ENCODE results near the gene ARHGDIA. TPM values are rescaled to one million over a fixed set of nuclear protein-coding genes. Genes with fewer than 3 reads are reported as not detected.

ARHGDIA gene
- total RNA-seq, 6 experiments from 2014 or later: 92.4 to 162 (median 137) TPM

GRCh38 chr17:81870131-81870980 lies 781 bp downstream of the ARHGDIA start:
- H3K9me3 ChIP-seq: no peaks in the 10 kb centered on the region
- ATAC-seq (peak in 2 of 4 donors; percentile 0), DNase-seq (peak; percentile 60 to 65 (median 63))
- WGBS (ENCODE audit: insufficient coverage, low coverage, low lambda C conversion rate, missing lambda C conversion rate): 1% methylated on average over 16 of the region's 65 CpGs
- intact Hi-C loops (cut with DNase I): no loop called here
- peaks cover 0 to 16% (median 8%) of the 10 kb centered on the region in 4 donors for H3K36me3 ChIP-seq
- H3K27me3 ChIP-seq: no peaks in the 10 kb centered on the region
- peaks cover 0 to 51% (median 25%) of the 10 kb centered on the region in 4 donors for H3K4me1 ChIP-seq
- H3K27ac ChIP-seq: peak overlapping the region; percentile 82 to 99 (median 93)
- TF ChIP-seq POLR2A (IDR thresholded peaks at IDR 0.05) (peak; percentile 33), CTCF (IDR thresholded peaks at IDR 0.05) (no peak)
- peak overlapping the region; percentile 86 to 99 (median 86) for H3K4me3 ChIP-seq

GRCh38 chr17:81869221-81870130 lies 1.7 kb downstream of the ARHGDIA start:
- DNase-seq: peak; percentile 67 to 75 (median 70)
- no peaks in the 10 kb centered on the region for H3K27me3 ChIP-seq
- peaks cover 0 to 59% (median 29%) of the 10 kb centered on the region in 4 donors for H3K4me1 ChIP-seq
- peak overlapping the region; percentile 86 to 99 (median 86) for H3K4me3 ChIP-seq
- WGBS (ENCODE audit: insufficient coverage, low coverage, low lambda C conversion rate, missing lambda C conversion rate): 31% methylated on average over 6 of the region's 52 CpGs
- peak; percentile 63 to 87 (median 85) for TF ChIP-seq CTCF (IDR thresholded peaks at IDR 0.05)
- peak; percentile 13 for TF ChIP-seq POLR2A (IDR thresholded peaks at IDR 0.05)
- H3K27ac ChIP-seq: peak overlapping the region; percentile 82 to 99 (median 93)
- H3K9me3 ChIP-seq: no peaks in the 10 kb centered on the region
- ATAC-seq: peak in 2 of 4 donors; percentile 3 to 7
- H3K36me3 ChIP-seq: peaks cover 0 to 16% (median 8%) of the 10 kb centered on the region in 4 donors
- intact Hi-C loops (cut with DNase I): no loop called here

- H3K36me3 ChIP-seq: peaks cover 0 to 16% (median 8%) of the 10 kb centered on the region in 4 donors
- TF ChIP-seq POLR2A (IDR thresholded peaks at IDR 0.05) (peak; percentile 21), CTCF (IDR thresholded peaks at IDR 0.05) (no peak)
- H3K9me3 ChIP-seq: no peaks in the 10 kb centered on the region
- peaks cover 0 to 64% (median 32%) of the 10 kb centered on the region in 4 donors for H3K4me1 ChIP-seq
- no peak overlapping the region for H3K4me3 ChIP-seq
- ATAC-seq (peak; percentile 1 to 15 (median 6)), DNase-seq (peak; percentile 73 to 81 (median 76))
- H3K27ac ChIP-seq: peak overlapping the region; percentile 10 to 99 (median 93)
- no peaks in the 10 kb centered on the region for H3K27me3 ChIP-seq
- intact Hi-C loops (cut with DNase I): no loop called here
- 40% methylated on average over 1 of the region's 30 CpGs for WGBS (ENCODE audit: insufficient coverage, low coverage, low lambda C conversion rate, missing lambda C conversion rate)
These were observed 2.4 kb downstream of the ARHGDIA start for GRCh38 chr17:81868674-81869220.

- peaks cover 0 to 16% (median 8%) of the 10 kb centered on the region in 4 donors for H3K36me3 ChIP-seq
- WGBS (ENCODE audit: insufficient coverage, low coverage, low lambda C conversion rate, missing lambda C conversion rate): 18% methylated on average over 6 of the region's 28 CpGs
- H3K27me3 ChIP-seq: no peaks in the 10 kb centered on the region
- intact Hi-C loops (cut with DNase I): no loop called here
- H3K4me3 ChIP-seq: no peak overlapping the region
- DNase-seq (peak; percentile 49 to 73 (median 68)), ATAC-seq (peak; percentile 0 to 6 (median 2))
- peaks cover 0 to 70% (median 34%) of the 10 kb centered on the region in 4 donors for H3K4me1 ChIP-seq
- TF ChIP-seq POLR2A (IDR thresholded peaks at IDR 0.05): peak; percentile 49
- TF ChIP-seq CTCF (IDR thresholded peaks at IDR 0.05): no peak
- no peaks in the 10 kb centered on the region for H3K9me3 ChIP-seq
- peak overlapping the region; percentile 10 to 99 (median 17) for H3K27ac ChIP-seq
These were observed 3.0 kb downstream of the ARHGDIA start for GRCh38 chr17:81867991-81868673.
